GM18858 (cell line): ENCODE data around the gene ADAT2.

Experiments used
- ATAC-seq: cut with Tn5 transposase; IDR thresholded peaks from one replicate; pipeline ENCODE4 v1.9.1; 2021; ENCODE audit not compliant: unreplicated experiment

The ADAT2 gene

GRCh38 chr6:143399176-143399575, 51.3 kb downstream of the ADAT2 start:
- no peak for ATAC-seq

GRCh38 chr6:143397227-143398222, 53.0 kb downstream of the ADAT2 start:
- ATAC-seq: no peak

- ATAC-seq: no peak
Observed at GRCh38 chr6:143396497-143397226, 53.8 kb downstream of the ADAT2 start.

GRCh38 chr6:143395699-143396098, 54.8 kb downstream of the ADAT2 start:
- ATAC-seq: no peak

- ATAC-seq: no peak
Observed at GRCh38 chr6:143394389-143394788, 56.1 kb downstream of the ADAT2 start.

- ATAC-seq: no peak
Observed at GRCh38 chr6:143390278-143390677, 60.2 kb downstream of the ADAT2 start.

- no peak for ATAC-seq
Observed at GRCh38 chr6:143385636-143386035, 64.9 kb downstream of the ADAT2 start.

- ATAC-seq: no peak
Observed at GRCh38 chr6:143376861-143377260, 73.6 kb downstream of the ADAT2 start.

- ATAC-seq: no peak
Observed at GRCh38 chr6:143376375-143376774, 74.1 kb downstream of the ADAT2 start.

GRCh38 chr6:143375022-143375585, 75.4 kb downstream of the ADAT2 start:
- no peak for ATAC-seq

GRCh38 chr6:143374014-143374413, 76.5 kb downstream of the ADAT2 start:
- ATAC-seq: no peak
